OCI-LY7 (cell line): ENCODE measurements around the gene RAD54L.

Experiments
- CTCF ChIP-seq: fragments of 200-600 bp; sonication (generic); conservative IDR thresholded peaks from 2 replicates; pipeline ENCODE4 v1.5.1; 2014; ENCODE audit warnings: mild to moderate bottlenecking, antibody characterized with exemption, low read length, moderate library complexity, mixed read lengths
- EZH2phosphoT487 ChIP-seq: fragments of 200-600 bp; sonication (generic); IDR thresholded peaks from 2 replicates; pipeline ENCODE4 v1.6.1; 2018; ENCODE audit warnings: low read depth, borderline replicate concordance, mild to moderate bottlenecking, mixed run types, antibody characterized with exemption, low read length, moderate library complexity, mixed read lengths

DNA sequence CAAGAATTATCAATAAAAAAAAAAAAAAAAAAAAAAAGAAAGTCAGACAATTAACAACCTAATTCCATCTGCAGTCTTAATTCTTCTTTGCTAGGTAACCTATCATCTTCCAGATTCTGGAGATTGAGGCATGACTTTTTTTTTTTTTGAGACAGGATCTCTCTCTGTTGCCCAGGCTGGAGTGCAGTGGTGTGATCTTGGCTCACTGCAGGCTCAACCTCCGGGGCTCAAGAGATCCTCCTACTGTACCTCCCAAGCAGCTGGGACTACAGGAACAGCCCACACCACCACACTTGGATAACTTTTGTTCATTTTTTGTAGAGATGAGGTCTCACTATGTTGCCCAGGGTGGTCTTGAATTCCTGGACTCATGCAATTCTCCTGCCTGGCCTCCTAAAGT lies 4.6 kb upstream of the RAD54L start:
- no peak for TF ChIP-seq CTCF
- TF ChIP-seq EZH2phosphoT487, result no peak
